Renal cortical epithelial cell (primary cell): ENCODE results near the gene PARD3. TPM values are rescaled to one million over a fixed set of nuclear protein-coding genes. Genes with fewer than 3 reads are reported as not detected.

ENCODE experiments used
- DNase-seq: peaks from one replicate; pipeline ENCODE4 v3.0.0-alpha.2; 2011; ENCODE audit warnings: low read depth
- total RNA-seq: library from RNA; depleted of rRNA; stranded (reverse); fragments of >200 nt; gene quantifications from 2 replicates; pipeline ENCODE4 v1.2.3, GENCODE V29; 2014

PARD3 gene
- total RNA-seq, 1 donor from 2014 or later: 154 TPM

- DNase-seq: peak; percentile 10
Observed at GRCh38 chr10:34104829-34105572, 710.1 kb downstream of the PARD3 start.

GRCh38 chr10:34102893-34103506 lies 712.1 kb downstream of the PARD3 start:
- DNase-seq: no peak

DNA sequence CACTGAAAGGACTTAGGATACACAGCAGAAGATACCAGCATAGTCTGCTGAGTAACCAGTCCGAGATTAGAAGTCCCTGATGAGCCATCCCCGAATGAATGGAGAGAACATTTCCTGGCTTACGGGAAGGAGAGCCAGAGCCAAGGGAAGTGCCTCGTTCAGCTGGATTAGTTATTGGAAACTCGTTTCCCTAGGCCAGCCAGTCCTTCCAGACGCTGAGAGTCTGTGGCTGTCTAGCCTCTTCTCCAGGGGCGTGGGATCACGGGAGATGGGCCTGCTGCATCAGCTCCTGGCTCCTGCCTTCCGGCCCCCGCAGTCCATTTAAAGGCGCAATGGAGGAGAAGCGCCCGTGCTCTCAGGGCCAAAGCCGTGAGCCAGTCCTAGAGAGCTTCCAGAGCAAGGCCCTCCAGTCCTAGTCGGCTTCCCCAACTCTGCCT lies 712.8 kb downstream of the PARD3 start:
- no peak for DNase-seq

DNA sequence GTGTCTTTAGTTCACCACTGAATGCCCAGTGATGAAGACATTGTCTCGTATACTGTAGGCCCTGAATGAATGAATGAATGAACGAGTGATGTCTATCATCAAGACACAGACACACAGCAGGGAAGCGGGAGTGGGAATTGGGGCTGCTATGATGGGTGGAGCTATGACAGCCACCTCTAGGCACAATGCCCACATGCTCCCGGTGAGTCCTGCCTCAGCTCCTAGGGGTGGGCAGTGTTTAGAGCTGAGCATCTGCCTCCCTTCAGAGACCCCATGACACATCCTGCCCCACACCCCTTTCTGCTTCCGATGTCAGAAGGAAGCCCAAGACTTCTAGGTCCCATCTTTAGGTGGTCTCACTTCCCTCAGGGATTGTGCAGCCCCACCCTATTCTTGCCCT lies 714.1 kb downstream of the PARD3 start:
- no peak for DNase-seq

DNA sequence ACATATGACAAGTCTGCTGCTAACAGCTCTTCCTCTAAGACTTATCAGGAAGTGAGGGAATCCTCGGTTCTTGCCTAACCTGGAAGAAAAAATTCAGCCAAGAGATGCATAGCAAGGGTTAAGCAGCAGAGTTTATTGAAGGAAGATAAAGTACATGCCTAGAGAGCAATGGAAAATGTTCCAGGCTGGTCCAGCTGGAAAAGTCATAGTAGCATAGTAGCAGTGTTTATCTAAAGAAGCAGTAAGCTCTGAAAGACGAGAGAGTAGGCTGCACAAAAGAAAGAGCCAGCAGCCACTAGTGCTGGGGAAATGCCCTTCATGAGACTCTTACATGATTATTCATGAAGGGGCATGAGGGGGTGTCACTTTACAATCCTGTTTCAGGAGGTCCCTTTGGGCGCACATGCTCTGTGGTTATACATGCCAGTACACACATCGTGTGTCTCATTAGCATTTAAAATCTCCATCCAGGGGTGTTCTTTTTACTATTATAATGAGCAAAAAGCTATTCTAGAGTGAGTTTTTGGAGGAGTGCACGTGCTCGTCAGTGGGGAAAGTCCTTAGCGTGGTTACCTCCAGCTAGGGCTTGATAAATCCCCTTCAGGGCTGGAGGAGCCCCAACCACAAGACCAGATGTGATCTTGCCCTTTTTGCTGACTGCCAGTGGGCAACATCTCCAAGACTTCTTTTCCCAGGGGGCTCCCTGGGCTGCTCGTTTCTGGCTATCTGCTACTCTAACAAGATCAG lies 716.1 kb downstream of the PARD3 start:
- no peak for DNase-seq

GRCh38 chr10:34097682-34098081 lies 717.4 kb downstream of the PARD3 start:
- no peak for DNase-seq

DNA sequence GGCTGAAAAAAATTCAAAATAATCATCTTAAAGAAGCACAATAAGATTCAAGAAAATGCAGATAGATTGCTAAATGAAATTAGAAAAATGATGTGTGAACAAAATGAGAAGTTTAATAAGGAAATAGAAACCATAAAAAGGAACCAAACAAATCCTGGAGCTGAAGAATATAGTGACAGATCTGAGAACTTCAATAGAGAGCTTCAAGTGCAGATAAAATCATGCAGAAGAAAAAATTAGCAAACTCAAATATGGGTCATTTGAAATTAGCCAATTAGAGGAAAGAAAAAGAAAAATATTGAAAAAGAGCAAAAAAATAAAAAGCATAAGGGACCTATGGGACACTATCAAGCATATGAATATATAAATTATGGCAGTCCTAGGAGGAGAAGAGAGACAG lies 720.1 kb downstream of the PARD3 start:
- DNase-seq: no peak

DNA sequence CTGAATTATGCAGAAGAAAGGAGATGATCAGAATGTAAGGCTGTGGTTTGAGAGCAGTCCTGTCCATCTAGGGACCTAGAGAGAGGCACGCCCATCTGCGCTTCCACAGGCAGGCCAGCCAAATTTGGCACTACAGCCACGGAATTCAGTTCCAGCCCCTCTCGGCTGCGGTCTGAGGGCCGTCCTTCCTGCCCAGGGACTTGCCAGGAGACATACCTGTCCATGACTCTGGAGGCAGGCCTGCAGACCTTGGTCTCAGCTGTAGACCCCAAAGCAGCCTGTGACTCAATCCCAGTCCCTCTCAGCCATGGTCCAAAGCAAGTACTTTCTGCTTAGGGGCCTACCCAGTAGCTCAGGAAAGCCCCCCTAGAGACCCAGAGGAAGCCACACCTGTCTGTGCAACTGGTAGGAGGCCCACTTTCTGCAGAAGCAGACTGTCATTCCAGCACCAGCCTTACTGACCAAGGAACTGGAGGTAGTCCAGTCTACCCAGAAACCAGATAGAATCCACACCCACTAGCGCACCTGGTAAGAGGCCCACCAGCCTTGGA lies 720.9 kb downstream of the PARD3 start:
- DNase-seq: no peak

GRCh38 chr10:34092891-34093290 lies 722.2 kb downstream of the PARD3 start:
- peak; percentile 22 for DNase-seq

DNA sequence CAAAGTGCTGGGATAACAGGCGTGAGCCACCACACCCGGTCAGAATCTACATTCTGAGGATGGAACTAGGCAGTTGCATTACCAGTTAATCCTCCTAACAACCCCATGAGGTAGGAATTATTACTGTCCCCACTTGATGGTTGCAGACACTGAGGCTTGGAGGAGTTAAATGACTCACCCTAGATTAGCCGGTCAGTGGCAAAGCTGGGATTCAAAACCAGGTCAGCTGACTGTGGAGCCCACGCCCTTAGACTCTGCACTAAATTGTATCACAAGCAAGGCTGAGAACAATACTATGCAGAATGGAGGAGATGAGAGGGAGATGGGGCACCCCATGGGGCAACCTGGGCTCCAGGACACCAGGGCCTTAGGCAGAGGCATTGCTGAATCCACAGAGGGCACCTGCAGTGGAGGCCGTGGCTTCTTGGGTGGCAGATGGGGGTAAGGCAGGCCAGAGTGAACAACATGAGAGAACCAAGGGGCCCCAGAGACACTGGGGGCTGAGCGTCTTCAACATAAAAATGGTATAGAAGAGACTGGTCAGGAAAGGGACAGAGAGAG lies 723.4 kb downstream of the PARD3 start:
- no peak for DNase-seq

DNA sequence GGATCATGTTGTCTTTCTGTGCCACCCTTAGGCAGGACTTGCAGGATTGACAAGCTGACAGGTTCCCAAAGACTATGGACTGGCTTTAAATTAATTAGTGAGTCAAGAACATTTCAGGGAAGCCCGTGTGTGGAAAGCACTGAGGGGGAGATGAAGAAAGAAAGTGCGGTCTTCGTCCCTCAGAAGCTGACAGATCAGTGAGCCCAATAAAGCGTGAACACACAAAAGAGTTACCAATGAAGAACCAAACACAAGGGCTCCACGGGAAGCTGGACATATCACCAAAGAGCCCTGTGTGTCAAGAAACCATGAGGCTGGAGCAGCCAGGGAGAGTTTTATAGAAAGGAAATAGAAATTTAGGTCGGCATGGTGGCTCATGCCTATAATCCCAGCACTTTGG lies 725.8 kb downstream of the PARD3 start:
- no peak for DNase-seq

GRCh38 chr10:34088208-34088794 lies 726.8 kb downstream of the PARD3 start:
- no peak for DNase-seq

- DNase-seq: no peak
Observed at GRCh38 chr10:34087095-34087418, 728.0 kb downstream of the PARD3 start.

DNA sequence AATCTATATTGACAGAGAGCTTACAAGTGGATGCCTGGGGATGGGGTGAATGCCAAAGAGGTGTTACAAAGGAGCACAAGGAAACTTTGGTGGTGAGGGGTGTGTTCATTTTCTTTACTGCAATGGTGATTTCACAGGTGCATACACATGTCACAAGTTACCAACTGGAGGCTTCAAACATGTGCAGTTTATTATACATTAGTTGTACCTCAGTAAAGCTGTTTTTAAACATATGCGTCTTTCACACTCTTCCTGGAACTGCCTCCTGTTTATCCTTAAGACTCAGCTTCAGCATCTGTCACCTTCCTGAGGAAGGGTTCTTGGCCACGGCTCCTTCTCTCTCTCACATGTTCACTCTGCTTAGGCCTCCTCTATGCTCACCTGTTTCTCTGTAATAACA lies 731.5 kb downstream of the PARD3 start:
- DNase-seq: no peak

DNA sequence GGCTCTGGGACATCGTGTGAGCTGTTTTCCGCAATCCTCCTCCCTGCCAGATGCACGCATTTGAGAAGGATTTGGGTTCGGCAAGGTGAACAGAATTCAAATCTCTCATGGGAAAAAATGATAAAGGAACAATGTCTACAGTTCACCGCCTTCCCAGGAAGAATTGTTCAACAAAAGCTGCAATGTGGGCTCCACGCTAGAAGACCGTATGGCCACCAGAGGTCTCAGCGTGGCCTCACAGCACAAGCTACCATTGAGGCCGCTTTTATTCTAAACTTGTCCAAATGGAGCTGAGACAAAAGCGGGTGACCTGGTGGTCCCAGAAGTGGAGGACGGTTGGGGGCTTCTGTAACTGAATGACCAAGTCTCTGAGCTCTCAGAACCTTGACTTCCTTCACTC lies 733.1 kb downstream of the PARD3 start:
- no peak for DNase-seq

DNA sequence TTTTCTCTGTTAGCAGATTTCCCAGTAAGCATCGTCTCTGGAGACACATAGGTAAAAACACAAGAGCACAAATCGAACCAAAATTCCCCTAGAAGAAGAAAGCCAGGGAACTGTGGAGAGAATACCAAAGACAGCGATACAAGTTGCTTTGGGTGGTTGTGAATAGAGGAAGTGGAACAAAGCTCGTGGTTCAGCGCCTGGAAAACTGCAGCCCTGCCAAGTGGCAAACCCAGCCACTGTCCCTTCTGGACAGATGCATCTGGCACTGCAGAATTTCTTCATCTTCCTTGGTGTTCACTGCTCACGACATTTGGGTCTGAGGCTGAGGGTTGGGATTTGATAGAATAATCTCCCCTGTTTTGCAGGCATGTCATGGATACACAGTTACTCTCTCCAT lies 733.8 kb downstream of the PARD3 start:
- DNase-seq: no peak

- no peak for DNase-seq
Observed at GRCh38 chr10:34080485-34081346, 734.4 kb downstream of the PARD3 start.

DNA sequence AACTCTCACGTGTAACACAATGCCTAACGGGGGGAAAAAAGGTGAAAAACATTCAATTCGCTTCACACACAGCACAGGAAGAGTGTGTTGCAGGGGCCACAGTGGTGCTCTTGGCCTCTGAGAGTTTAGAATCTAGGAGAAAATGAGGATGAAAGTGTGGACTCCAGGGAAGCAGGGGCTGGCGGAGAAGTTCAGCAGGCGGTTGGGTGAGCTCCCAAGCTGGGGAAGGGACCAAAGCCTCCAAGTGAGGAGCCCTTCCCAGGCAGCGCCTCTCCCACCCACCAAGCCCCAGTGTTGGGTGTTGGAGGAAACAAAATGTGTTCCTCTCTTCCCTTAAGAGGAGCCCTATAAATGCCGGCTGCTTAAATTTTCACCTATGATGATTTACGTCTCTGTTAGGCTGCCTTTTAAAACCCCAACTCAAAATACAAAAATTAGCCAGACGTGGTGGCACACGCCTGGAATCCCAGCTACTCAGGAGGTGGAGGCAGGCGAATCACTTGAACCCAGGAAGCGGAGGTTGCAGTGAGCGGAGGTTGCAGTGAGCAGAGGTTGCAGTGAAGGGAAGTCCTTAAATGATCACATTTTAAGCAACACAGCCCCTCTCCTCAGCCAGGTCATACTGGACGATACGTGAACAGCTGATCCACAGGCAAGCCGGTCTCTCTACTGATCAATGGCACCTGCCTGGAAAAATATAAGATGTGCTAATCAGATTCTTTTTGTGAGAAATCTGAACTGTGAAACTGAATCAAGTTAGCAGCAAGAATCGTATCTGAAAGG lies 735.2 kb downstream of the PARD3 start:
- no peak for DNase-seq

- DNase-seq: no peak
Observed at GRCh38 chr10:34078745-34079470, 736.2 kb downstream of the PARD3 start.
